Chondrocyte (in vitro differentiated cells): Measurements from ENCODE around the gene KRT3. TPM values are rescaled to one million over a fixed set of nuclear protein-coding genes. Genes with fewer than 3 reads are reported as not detected.

Experiments used
- DNase-seq: peaks from one replicate; pipeline ENCODE4 v3.0.0; 2021; ENCODE audit warnings: mixed read lengths, low spot score
- H3K27ac Mint-ChIP-seq: one replicate; pipeline ENCODE4 v1.8.0; 2021; ENCODE audit warnings: mild to moderate bottlenecking, moderate library complexity, mixed read lengths; ENCODE audit not compliant: unreplicated experiment
- H3K27me3 Mint-ChIP-seq: 2 replicates; pipeline ENCODE4 v1.8.0; 2021; ENCODE audit warnings: low read depth, mixed read lengths
- H3K36me3 Mint-ChIP-seq: 2 replicates; pipeline ENCODE4 v1.8.0; 2021; ENCODE audit warnings: low read depth, mixed read lengths
- H3K4me1 Mint-ChIP-seq: 2 replicates; pipeline ENCODE4 v1.8.0; 2021; ENCODE audit warnings: low read depth, mild to moderate bottlenecking, mixed read lengths
- H3K4me3 Mint-ChIP-seq: one replicate; pipeline ENCODE4 v1.8.0; 2021; ENCODE audit warnings: mild to moderate bottlenecking, moderate library complexity, mixed read lengths; ENCODE audit not compliant: unreplicated experiment
- H3K9me3 Mint-ChIP-seq: 2 replicates; pipeline ENCODE4 v1.8.0; 2021; ENCODE audit warnings: low read depth, mixed read lengths
- total RNA-seq: library from RNA; stranded (reverse); gene quantifications from 3 replicates; pipeline ENCODE4 v1.2.1, GENCODE V29; 2021
- TF ChIP-seq, protein P1 (sequence below): fragments of 200-600 bp; sonication (generic); IDR thresholded peaks from 2 replicates; pipeline ENCODE4 v1.5.0; 2021; ENCODE audit warnings: antibody characterized with exemption, mild to moderate bottlenecking, moderate library complexity

KRT3 gene
- total RNA-seq, 1 donor from 2014 or later: not detected

DNA sequence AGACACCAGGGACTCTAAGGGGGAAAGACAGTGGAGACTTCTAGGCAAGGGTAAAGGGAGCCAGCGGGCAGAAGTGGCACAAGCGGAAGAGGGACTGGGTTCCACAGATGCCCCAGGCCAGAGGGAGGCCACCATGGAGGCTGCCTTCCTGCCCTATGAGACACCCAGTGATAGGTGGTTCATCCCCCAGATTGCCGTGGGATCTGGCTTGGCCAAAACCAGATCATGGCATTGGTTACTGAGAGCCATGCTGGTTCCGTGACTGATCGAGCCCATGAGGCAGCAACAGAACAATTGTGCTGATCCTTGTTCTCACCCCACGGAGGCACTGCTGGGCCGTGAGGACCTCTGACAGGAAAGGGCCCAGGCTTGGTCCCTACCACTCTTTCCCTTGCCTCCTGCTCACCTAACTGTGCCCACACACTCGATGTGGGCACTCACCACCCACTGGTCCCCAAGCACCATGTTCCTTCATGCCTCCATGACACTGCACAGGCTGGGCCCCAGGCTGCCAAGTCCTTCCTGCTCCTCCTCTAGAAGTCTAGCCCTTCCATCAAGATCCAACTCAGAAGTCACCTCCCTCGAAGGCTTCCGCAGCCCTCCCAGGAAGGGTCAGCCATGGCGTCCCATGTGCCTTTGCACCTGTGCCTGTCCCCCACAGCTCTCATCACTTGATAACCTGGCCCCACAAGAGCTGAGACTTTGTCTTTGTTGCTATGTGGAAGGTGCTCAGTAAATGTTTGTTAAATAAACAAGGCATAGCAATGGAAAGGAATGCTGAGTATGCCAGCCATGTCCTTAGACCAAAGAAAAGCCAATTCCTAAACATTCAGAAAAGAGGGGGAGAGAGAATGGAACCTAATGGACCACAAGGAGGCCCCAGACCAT is 30.9 kb upstream of the KRT3 start:
- TF ChIP-seq, protein P1, sequence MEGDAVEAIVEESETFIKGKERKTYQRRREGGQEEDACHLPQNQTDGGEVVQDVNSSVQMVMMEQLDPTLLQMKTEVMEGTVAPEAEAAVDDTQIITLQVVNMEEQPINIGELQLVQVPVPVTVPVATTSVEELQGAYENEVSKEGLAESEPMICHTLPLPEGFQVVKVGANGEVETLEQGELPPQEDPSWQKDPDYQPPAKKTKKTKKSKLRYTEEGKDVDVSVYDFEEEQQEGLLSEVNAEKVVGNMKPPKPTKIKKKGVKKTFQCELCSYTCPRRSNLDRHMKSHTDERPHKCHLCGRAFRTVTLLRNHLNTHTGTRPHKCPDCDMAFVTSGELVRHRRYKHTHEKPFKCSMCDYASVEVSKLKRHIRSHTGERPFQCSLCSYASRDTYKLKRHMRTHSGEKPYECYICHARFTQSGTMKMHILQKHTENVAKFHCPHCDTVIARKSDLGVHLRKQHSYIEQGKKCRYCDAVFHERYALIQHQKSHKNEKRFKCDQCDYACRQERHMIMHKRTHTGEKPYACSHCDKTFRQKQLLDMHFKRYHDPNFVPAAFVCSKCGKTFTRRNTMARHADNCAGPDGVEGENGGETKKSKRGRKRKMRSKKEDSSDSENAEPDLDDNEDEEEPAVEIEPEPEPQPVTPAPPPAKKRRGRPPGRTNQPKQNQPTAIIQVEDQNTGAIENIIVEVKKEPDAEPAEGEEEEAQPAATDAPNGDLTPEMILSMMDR: no peak
- no peaks in the 10 kb centered on the region for H3K9me3 Mint-ChIP-seq
- no peak overlapping the region for H3K27ac Mint-ChIP-seq
- no peaks in the 10 kb centered on the region for H3K27me3 Mint-ChIP-seq
- peak; percentile 28 for DNase-seq
- no peaks in the 10 kb centered on the region for H3K36me3 Mint-ChIP-seq
- no peak overlapping the region for H3K4me3 Mint-ChIP-seq
- H3K4me1 Mint-ChIP-seq: peaks cover 26% of the 10 kb centered on the region

GRCh38 chr12:52825961-52826360 is 30.0 kb upstream of the KRT3 start:
- H3K36me3 Mint-ChIP-seq: no peaks in the 10 kb centered on the region
- TF ChIP-seq, protein P1: no peak
- H3K4me3 Mint-ChIP-seq: no peak overlapping the region
- peaks cover 28% of the 10 kb centered on the region for H3K4me1 Mint-ChIP-seq
- H3K27ac Mint-ChIP-seq: peak overlapping the region; percentile 25
- H3K27me3 Mint-ChIP-seq: no peaks in the 10 kb centered on the region
- no peak for DNase-seq
- H3K9me3 Mint-ChIP-seq: no peaks in the 10 kb centered on the region

- Mint-ChIP-seq H3K4me3 (no peak overlapping the region), H3K36me3 (no peaks in the 10 kb centered on the region), H3K27ac (no peak overlapping the region), H3K9me3 (no peaks in the 10 kb centered on the region), H3K4me1 (peaks cover 28% of the 10 kb centered on the region), H3K27me3 (no peaks in the 10 kb centered on the region)
- no peak for DNase-seq
- TF ChIP-seq, protein P1: no peak
Measured at GRCh38 chr12:52824741-52825410, 29.0 kb upstream of the KRT3 start.

- Mint-ChIP-seq H3K36me3 (no peaks in the 10 kb centered on the region), H3K27me3 (no peaks in the 10 kb centered on the region), H3K9me3 (no peaks in the 10 kb centered on the region), H3K4me3 (no peak overlapping the region), H3K4me1 (peaks cover 28% of the 10 kb centered on the region), H3K27ac (no peak overlapping the region)
- TF ChIP-seq, protein P1: no peak
- no peak for DNase-seq
Measured at GRCh38 chr12:52823761-52824450, 28.0 kb upstream of the KRT3 start.
